Colonic mucosa (tissue), 4 donors: Measurements from ENCODE around the gene OGN. TPM values are rescaled to one million over a fixed set of nuclear protein-coding genes. Genes with fewer than 3 reads are reported as not detected.
"Not testable (repeated sequence)": the region's sequence is repeated elsewhere in the genome, so short reads cannot be mapped to it uniquely, and the experiment has no call there.

Experiments
- DNase-seq: peaks from one replicate; pipeline ENCODE4 v3.0.0-alpha.2; 2020
- H3K27ac ChIP-seq: fragments of 200-600 bp; one replicate; pipeline ENCODE4 v1.8.0; 2021
- H3K27me3 ChIP-seq: fragments of 200-600 bp; one replicate; pipeline ENCODE4 v1.8.0; 2021
- H3K36me3 ChIP-seq: fragments of 200-600 bp; one replicate; pipeline ENCODE4 v1.8.0; 2021
- H3K4me1 ChIP-seq: fragments of 200-600 bp; one replicate; pipeline ENCODE4 v1.8.0; 2021; ENCODE audit warnings: mild to moderate bottlenecking
- H3K4me3 ChIP-seq: fragments of 200-600 bp; one replicate; pipeline ENCODE4 v1.8.0; 2021
- H3K9ac ChIP-seq, 2 donors: one replicate each; pipeline ENCODE4 v1.7.0; 2013; ENCODE audit warnings: control low read depth in 2 of 2, low read depth in 2 of 2, low read length in 2 of 2
- H3K9me3 ChIP-seq: fragments of 200-600 bp; one replicate; pipeline ENCODE4 v1.8.0; 2021
- intact Hi-C: fragments of 100-400 bp; cut with DNase I; formaldehyde crosslinking; loops from one replicate; pipeline ENCODE4 v1.14.1; 2022
- total RNA-seq, 2 donors: library from RNA; stranded (reverse); fragmentation: NEBNext Ultra II Directional in 1 of 2; extraction: Animal tissue kit (Norgen Biotek cat#: 25700) in 1 of 2; gene quantifications; one replicate each; pipeline ENCODE4 v1.2.1, GENCODE V29; 2021
- TF ChIP-seq, protein P1 (sequence below): fragments of 200-600 bp; IDR thresholded peaks from one replicate; pipeline ENCODE4 v1.8.0; 2022; ENCODE audit warnings: antibody characterized with exemption, mild to moderate bottlenecking
- donor health status: healthy.
- donor health status: DM: no; HTN: no; CAD: no.
- donor health status: DM: no; HTN: no; CAD: no.

The OGN gene
- total RNA-seq, 2 donors from 2014 or later: 3.2 to 13.9 TPM

DNA sequence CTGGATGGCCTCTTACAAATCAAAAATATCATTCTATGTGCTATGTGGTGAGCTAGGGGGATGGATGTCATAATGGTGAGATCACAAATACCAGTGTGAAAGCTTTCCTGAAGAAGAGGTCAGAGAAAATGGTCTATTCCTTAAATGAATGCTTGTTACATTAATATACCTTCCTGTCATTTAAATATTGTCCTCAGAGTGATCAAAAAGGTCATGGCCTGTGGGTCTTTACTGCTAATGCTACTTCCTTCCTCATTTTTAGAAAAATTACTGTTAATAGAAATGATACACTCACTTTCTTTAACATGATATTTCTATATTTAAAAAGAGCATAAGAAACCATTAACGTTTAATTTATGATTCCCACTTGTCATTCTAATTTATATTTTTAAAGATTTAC, 10.2 kb upstream of the OGN start:
- Histone ChIP-seq H3K27ac (no peak overlapping the region), H3K9ac (no peak overlapping the region), H3K36me3 (no peaks in the 10 kb centered on the region), H3K4me3 (no peak overlapping the region), H3K4me1 (no peaks in the 10 kb centered on the region), H3K9me3 (no peaks in the 10 kb centered on the region), H3K27me3 (no peaks in the 10 kb centered on the region)
- intact Hi-C loops: no loop called here
- no peak for DNase-seq
- TF ChIP-seq, protein P1, sequence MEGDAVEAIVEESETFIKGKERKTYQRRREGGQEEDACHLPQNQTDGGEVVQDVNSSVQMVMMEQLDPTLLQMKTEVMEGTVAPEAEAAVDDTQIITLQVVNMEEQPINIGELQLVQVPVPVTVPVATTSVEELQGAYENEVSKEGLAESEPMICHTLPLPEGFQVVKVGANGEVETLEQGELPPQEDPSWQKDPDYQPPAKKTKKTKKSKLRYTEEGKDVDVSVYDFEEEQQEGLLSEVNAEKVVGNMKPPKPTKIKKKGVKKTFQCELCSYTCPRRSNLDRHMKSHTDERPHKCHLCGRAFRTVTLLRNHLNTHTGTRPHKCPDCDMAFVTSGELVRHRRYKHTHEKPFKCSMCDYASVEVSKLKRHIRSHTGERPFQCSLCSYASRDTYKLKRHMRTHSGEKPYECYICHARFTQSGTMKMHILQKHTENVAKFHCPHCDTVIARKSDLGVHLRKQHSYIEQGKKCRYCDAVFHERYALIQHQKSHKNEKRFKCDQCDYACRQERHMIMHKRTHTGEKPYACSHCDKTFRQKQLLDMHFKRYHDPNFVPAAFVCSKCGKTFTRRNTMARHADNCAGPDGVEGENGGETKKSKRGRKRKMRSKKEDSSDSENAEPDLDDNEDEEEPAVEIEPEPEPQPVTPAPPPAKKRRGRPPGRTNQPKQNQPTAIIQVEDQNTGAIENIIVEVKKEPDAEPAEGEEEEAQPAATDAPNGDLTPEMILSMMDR: no peak

DNA sequence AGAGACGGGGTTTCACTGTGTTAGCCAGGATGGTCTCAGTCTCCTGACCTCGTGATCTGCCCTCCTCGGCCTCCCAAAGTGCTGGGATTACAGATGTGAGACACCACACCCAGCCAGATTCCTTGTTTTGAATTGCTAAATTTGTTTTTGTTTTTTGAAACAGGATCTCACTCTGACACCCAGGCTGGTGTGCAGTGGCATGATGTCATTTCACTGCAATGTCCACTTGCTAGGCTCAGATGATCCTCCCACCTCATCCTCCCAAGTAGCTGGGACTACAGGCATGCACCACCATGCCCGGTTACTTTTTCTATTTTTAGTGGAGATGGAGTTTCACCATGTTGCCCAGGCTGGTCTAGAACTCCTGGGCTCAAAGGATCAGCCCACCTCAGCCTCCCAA, 6.8 kb upstream of the OGN start:
- DNase-seq, H3K27ac ChIP-seq, H3K27me3 ChIP-seq, H3K9ac ChIP-seq, H3K4me3 ChIP-seq, intact Hi-C loops, H3K4me1 ChIP-seq, H3K9me3 ChIP-seq, H3K36me3 ChIP-seq: not testable (repeated sequence)

DNA sequence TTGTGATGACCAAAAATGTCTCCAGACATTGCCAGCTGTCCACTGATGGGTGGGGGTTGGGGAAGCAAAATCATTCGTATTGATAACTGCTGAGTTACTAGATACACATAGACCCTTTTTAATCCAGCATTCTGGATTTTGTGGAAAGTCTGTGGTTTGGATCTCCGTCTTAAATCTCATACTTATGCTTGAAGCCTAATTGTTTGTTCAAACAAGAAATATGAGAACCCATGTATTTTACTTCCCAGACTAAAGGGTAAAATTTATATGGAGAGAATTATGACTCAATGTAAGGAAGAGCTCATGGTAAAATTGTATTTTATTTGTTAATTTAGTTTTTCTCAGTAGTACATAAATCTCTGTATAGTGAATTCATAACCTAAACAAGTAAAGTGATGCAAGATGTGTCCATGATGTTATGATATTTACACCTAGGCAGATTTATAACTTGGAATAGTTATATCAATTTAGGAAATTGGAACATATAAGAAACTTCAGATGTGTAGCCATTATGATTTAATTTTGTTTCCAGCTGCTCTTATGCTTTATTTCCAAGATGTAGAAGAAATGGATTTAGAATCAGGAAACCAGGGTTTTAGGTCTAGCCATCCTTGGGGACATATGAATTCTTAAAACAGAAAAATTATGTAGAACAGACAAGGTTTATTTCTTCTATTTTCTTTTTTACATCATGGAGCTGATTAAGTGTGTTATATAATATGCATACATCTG, 4.5 kb upstream of the OGN start:
- Histone ChIP-seq H3K4me3 (no peak overlapping the region), H3K27me3 (no peaks in the 10 kb centered on the region), H3K4me1 (peaks cover 5% of the 10 kb centered on the region), H3K27ac (no peak overlapping the region), H3K9ac (no peak overlapping the region), H3K36me3 (no peaks in the 10 kb centered on the region), H3K9me3 (no peaks in the 10 kb centered on the region)
- intact Hi-C loops: no loop called here
- TF ChIP-seq, protein P1: no peak
- no peak for DNase-seq

DNA sequence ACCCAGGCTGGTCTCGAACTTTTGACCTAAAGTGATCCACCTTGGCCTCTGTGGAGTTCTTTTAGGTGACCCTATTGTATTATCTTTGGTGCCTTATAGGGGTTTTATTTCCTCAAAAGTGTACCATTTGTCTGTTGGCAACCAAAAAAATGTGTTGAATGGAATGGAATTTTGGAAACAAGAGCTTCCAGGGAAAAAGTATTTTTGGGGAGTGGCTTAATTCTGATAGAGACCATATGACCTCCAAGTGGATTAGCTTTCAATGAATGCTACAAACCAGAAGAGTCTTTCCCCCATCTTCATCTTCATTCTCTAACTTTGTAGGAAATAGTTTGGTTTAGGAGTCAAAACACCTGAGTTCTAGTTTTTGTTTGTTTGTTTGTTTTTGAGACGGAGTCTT, 3.4 kb upstream of the OGN start:
- H3K27ac ChIP-seq: no peak overlapping the region
- H3K4me1 ChIP-seq: peaks cover 5% of the 10 kb centered on the region

DNA sequence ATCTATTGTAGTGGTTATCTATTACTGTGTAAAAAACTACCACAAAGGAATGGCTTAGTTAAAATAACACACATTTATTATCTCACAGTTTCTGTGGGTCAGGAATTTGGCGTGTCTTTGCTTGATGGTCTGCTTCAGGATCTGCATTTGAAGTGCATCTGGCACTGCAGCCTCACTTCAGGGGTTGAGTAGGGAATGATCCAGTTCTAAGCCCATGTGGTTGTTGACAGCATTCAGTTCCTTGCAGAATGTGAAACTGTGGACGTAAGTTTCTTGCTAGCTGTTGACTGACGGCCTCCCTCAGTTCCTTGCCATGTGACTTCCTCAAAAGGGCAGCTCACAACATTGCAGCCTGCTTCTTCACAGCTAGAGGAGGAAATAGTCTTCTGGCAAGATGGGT, 2.1 kb upstream of the OGN start:
- Histone ChIP-seq H3K4me1 (peaks cover 5% of the 10 kb centered on the region), H3K9me3 (no peaks in the 10 kb centered on the region), H3K27ac (no peak overlapping the region), H3K36me3 (no peaks in the 10 kb centered on the region), H3K27me3 (no peaks in the 10 kb centered on the region), H3K4me3 (no peak overlapping the region), H3K9ac (peak overlapping the region in 1 of 2 donors; percentile 1)
- peak; percentile 34 for DNase-seq
- TF ChIP-seq, protein P1: no peak
- intact Hi-C loops: no loop called here

More for the DNA sequence above, 3.4 kb upstream of the OGN start:
- no peaks in the 10 kb centered on the region for H3K27me3 ChIP-seq
- H3K9me3 ChIP-seq: no peaks in the 10 kb centered on the region
- intact Hi-C loops: no loop called here
- H3K36me3 ChIP-seq: no peaks in the 10 kb centered on the region
- no peak overlapping the region for H3K9ac ChIP-seq
- TF ChIP-seq, protein P1: no peak
- H3K4me3 ChIP-seq: no peak overlapping the region
- DNase-seq: no peak

DNA sequence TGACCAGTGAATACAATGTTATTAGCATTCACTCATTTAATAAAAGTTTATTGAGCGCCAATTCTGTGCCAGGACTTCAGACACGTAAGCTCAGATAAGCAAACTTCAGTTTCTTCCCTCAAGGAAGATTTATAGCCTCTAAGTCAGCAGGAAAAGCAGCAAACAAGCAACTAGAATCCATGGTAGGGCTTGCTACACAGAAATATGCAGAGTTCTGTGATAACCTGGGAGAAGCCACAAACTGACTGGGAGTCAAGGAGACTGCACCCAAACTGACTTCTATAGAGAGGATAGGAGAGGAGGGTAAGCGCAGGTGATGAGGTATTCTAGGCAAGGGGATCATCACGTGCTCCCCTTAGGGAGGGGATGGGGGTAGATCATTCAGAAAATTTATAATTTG, 1.4 kb upstream of the OGN start:
- H3K4me1 ChIP-seq: peaks cover 5% of the 10 kb centered on the region
- no peaks in the 10 kb centered on the region for H3K9me3 ChIP-seq
- intact Hi-C loops: no loop called here
- no peaks in the 10 kb centered on the region for H3K36me3 ChIP-seq
- peak overlapping the region in 1 of 2 donors; percentile 1 for H3K9ac ChIP-seq
- H3K4me3 ChIP-seq: no peak overlapping the region
- no peak for DNase-seq
- no peaks in the 10 kb centered on the region for H3K27me3 ChIP-seq
- TF ChIP-seq, protein P1: no peak
- H3K27ac ChIP-seq: peak overlapping the region; percentile 9
